Mucosa of rectum (tissue), 2 donors: ENCODE measurements around the gene FAM228B.
"Not testable (repeated sequence)": the region's sequence is repeated elsewhere in the genome, so short reads cannot be mapped to it uniquely, and the experiment has no call there.

Experiments used
- H3K27ac ChIP-seq, 2 donors: one replicate each; pipeline ENCODE4 v1.7.0; 2013; ENCODE audit warnings: inconsistent platforms in 2 of 2, low read depth in 2 of 2, low read length in 2 of 2
- H3K27me3 ChIP-seq, 2 donors: one replicate each; pipeline ENCODE4 v1.7.0; 2013; ENCODE audit warnings: low read length in 2 of 2; ENCODE audit not compliant: control insufficient read depth in 2 of 2, insufficient read depth in 2 of 2
- H3K36me3 ChIP-seq, 2 donors: one replicate each; pipeline ENCODE4 v1.7.0; 2013; ENCODE audit warnings: low read length in 2 of 2; ENCODE audit not compliant: control insufficient read depth in 2 of 2, insufficient read depth in 2 of 2
- H3K4me1 ChIP-seq, 2 donors: one replicate each; pipeline ENCODE4 v1.7.0; 2013; ENCODE audit warnings: low read length in 2 of 2, mild to moderate bottlenecking in 1 of 2; ENCODE audit not compliant: control insufficient read depth in 2 of 2, insufficient read depth in 2 of 2
- H3K4me3 ChIP-seq, 2 donors: one replicate each; pipeline ENCODE4 v1.7.0; 2013; ENCODE audit warnings: low read length in 2 of 2
- H3K9ac ChIP-seq, 2 donors: one replicate each; pipeline ENCODE4 v1.7.0; 2013; ENCODE audit warnings: low read length in 2 of 2, low read depth in 1 of 2, mild to moderate bottlenecking in 1 of 2
- H3K9me3 ChIP-seq, 2 donors: one replicate each; pipeline ENCODE4 v1.7.0; 2013; ENCODE audit warnings: low read length in 2 of 2; ENCODE audit not compliant: control insufficient read depth in 2 of 2
- donor health status: healthy.
- donor health status: Normal muscosa, but diverticular disease.

FAM228B gene

GRCh38 chr2:24191848-24192247 lies 68.6 kb downstream of the FAM228B start:
- Histone ChIP-seq H3K27ac (no peak overlapping the region), H3K36me3 (no peaks in the 10 kb centered on the region), H3K27me3 (no peaks in the 10 kb centered on the region), H3K4me1 (no peaks in the 10 kb centered on the region), H3K4me3 (no peak overlapping the region), H3K9me3 (no peaks in the 10 kb centered on the region), H3K9ac (no peak overlapping the region)

- H3K9me3 ChIP-seq, H3K9ac ChIP-seq, H3K4me1 ChIP-seq: not testable (repeated sequence)
Observed at GRCh38 chr2:24197213-24197612, 73.9 kb downstream of the FAM228B start.

GRCh38 chr2:24199968-24200590 lies 76.8 kb downstream of the FAM228B start:
- Histone ChIP-seq H3K27ac (no peak overlapping the region), H3K9me3 (no peaks in the 10 kb centered on the region), H3K9ac (no peak overlapping the region), H3K4me1 (no peaks in the 10 kb centered on the region), H3K36me3 (peaks cover 19 to 23% of the 10 kb centered on the region in 2 donors), H3K4me3 (no peak overlapping the region), H3K27me3 (no peaks in the 10 kb centered on the region)

More at GRCh38 chr2:24197213-24197612, 73.9 kb downstream of the FAM228B start:
- H3K4me3 ChIP-seq, H3K27ac ChIP-seq, H3K36me3 ChIP-seq, H3K27me3 ChIP-seq: not testable (repeated sequence)

GRCh38 chr2:24200799-24201198 lies 77.5 kb downstream of the FAM228B start:
- Histone ChIP-seq H3K4me1 (no peaks in the 10 kb centered on the region), H3K9ac (no peak overlapping the region), H3K27ac (no peak overlapping the region), H3K27me3 (no peaks in the 10 kb centered on the region), H3K36me3 (peaks cover 24 to 28% of the 10 kb centered on the region in 2 donors), H3K9me3 (no peaks in the 10 kb centered on the region), H3K4me3 (no peak overlapping the region)

- no peak overlapping the region for H3K4me3 ChIP-seq
- H3K4me1 ChIP-seq, result no peaks in the 10 kb centered on the region
- H3K9ac ChIP-seq, result no peak overlapping the region
- H3K27me3 ChIP-seq, result no peaks in the 10 kb centered on the region
- H3K27ac ChIP-seq, result no peak overlapping the region
- H3K9me3 ChIP-seq, result no peaks in the 10 kb centered on the region
- H3K36me3 ChIP-seq, result peaks cover 37 to 41% of the 10 kb centered on the region in 2 donors
Observed at GRCh38 chr2:24203029-24203786, 79.9 kb downstream of the FAM228B start.

GRCh38 chr2:24203787-24204150 lies 80.5 kb downstream of the FAM228B start:
- Histone ChIP-seq H3K4me1 (no peaks in the 10 kb centered on the region), H3K9ac (no peak overlapping the region), H3K27ac (no peak overlapping the region), H3K4me3 (no peak overlapping the region), H3K9me3 (no peaks in the 10 kb centered on the region), H3K36me3 (peaks cover 43 to 47% of the 10 kb centered on the region in 2 donors), H3K27me3 (no peaks in the 10 kb centered on the region)

GRCh38 chr2:24204505-24204904 lies 81.2 kb downstream of the FAM228B start:
- Histone ChIP-seq H3K4me3 (no peak overlapping the region), H3K9me3 (no peaks in the 10 kb centered on the region), H3K27ac (no peak overlapping the region), H3K4me1 (no peaks in the 10 kb centered on the region), H3K36me3 (peaks cover 50 to 54% of the 10 kb centered on the region in 2 donors), H3K9ac (no peak overlapping the region), H3K27me3 (no peaks in the 10 kb centered on the region)

GRCh38 chr2:24205131-24205530 lies 81.9 kb downstream of the FAM228B start:
- Histone ChIP-seq H3K4me1 (no peaks in the 10 kb centered on the region), H3K9ac (no peak overlapping the region), H3K36me3 (peaks cover 52 to 56% of the 10 kb centered on the region in 2 donors), H3K4me3 (no peak overlapping the region), H3K27me3 (no peaks in the 10 kb centered on the region), H3K9me3 (no peaks in the 10 kb centered on the region), H3K27ac (no peak overlapping the region)

GRCh38 chr2:24206242-24206641 lies 83.0 kb downstream of the FAM228B start:
- no peaks in the 10 kb centered on the region for H3K27me3 ChIP-seq
- H3K36me3 ChIP-seq, result peaks cover 60 to 64% of the 10 kb centered on the region in 2 donors
- no peak overlapping the region for H3K9ac ChIP-seq
- no peaks in the 10 kb centered on the region for H3K4me1 ChIP-seq
- no peaks in the 10 kb centered on the region for H3K9me3 ChIP-seq
- no peak overlapping the region for H3K4me3 ChIP-seq
- no peak overlapping the region for H3K27ac ChIP-seq

- no peaks in the 10 kb centered on the region for H3K9me3 ChIP-seq
- H3K36me3 ChIP-seq, result peaks cover 65 to 68% of the 10 kb centered on the region in 2 donors
- H3K4me1 ChIP-seq, result no peaks in the 10 kb centered on the region
- H3K9ac ChIP-seq, result no peak overlapping the region
- H3K27me3 ChIP-seq, result no peaks in the 10 kb centered on the region
- H3K4me3 ChIP-seq, result no peak overlapping the region
- H3K27ac ChIP-seq, result no peak overlapping the region
Observed at GRCh38 chr2:24206714-24207113, 83.4 kb downstream of the FAM228B start.
